NCI-H2227 (cell line): ENCODE data around the gene IL13.

Experiments used
- DNase-seq: peaks from one replicate; lab custom pipeline; 2025; ENCODE audit not compliant: unreplicated experiment; lab: John Stamatoyannopoulos, UW

The IL13 gene

GRCh38 chr5:132655821-132656773 lies 1.9 kb upstream of the IL13 start:
- DNase-seq, result peak; percentile 5

- DNase-seq, result no peak
These were observed 1.1 kb upstream of the IL13 start for GRCh38 chr5:132656774-132657355.

GRCh38 chr5:132658381-132659302 lies 669 bp downstream of the IL13 start:
- DNase-seq, result no peak

- no peak for DNase-seq
These were observed 1.9 kb downstream of the IL13 start for GRCh38 chr5:132659598-132660493.

- DNase-seq, result no peak
These were observed 3.4 kb downstream of the IL13 start for GRCh38 chr5:132661231-132662003.

- DNase-seq, result no peak
These were observed 4.0 kb downstream of the IL13 start for GRCh38 chr5:132662004-132662401.

- DNase-seq, result no peak
These were observed 5.2 kb downstream of the IL13 start for GRCh38 chr5:132662925-132663770.

GRCh38 chr5:132663771-132664695 lies 6.1 kb downstream of the IL13 start:
- no peak for DNase-seq

- no peak for DNase-seq
These were observed 6.8 kb downstream of the IL13 start for GRCh38 chr5:132664696-132665209.

- no peak for DNase-seq
These were observed 7.7 kb downstream of the IL13 start for GRCh38 chr5:132665574-132666080.

GRCh38 chr5:132666310-132667123 lies 8.5 kb downstream of the IL13 start:
- no peak for DNase-seq

- no peak for DNase-seq
These were observed 9.3 kb downstream of the IL13 start for GRCh38 chr5:132667309-132667708.

GRCh38 chr5:132667761-132668705 lies 10.1 kb downstream of the IL13 start:
- DNase-seq, result no peak

GRCh38 chr5:132668706-132669454 lies 10.9 kb downstream of the IL13 start:
- DNase-seq, result no peak

GRCh38 chr5:132669455-132669820 lies 11.5 kb downstream of the IL13 start:
- DNase-seq, result no peak
